NOMO-1 treated with dmso at 0.1 percent for 144 hours (cell line): ENCODE results near the gene TMEM134.
A peak's percentile ranks its signal among the peaks of the same experiment; 100 is the strongest.
"Not testable (repeated sequence)": the region's sequence is repeated elsewhere in the genome, so short reads cannot be mapped to it uniquely, and the experiment has no call there.

Experiments
- DNase-seq: peaks from one replicate; lab custom pipeline; 2025; ENCODE audit not compliant: unreplicated experiment; lab: John Stamatoyannopoulos, UW

Gene TMEM134

GRCh38 chr11:67439321-67440228, 29.5 kb downstream of the TMEM134 start:
- DNase-seq = no peak

GRCh38 chr11:67438158-67438902, 30.7 kb downstream of the TMEM134 start:
- DNase-seq = no peak

- no peak for DNase-seq
Observed at GRCh38 chr11:67437809-67438157, 31.3 kb downstream of the TMEM134 start.

- no peak for DNase-seq
Observed at GRCh38 chr11:67437082-67437808, 31.8 kb downstream of the TMEM134 start, which contains the start of gene PTPRCAP. Gene PTPRCAP, minus strand, starts transcription at chr11:67437682. Its CDS starts 63 bp downstream, at chr11:67437619.

- DNase-seq = no peak
Observed at GRCh38 chr11:67436459-67437081, 32.5 kb downstream of the TMEM134 start.

GRCh38 chr11:67435727-67436458, 33.2 kb downstream of the TMEM134 start:
- no peak for DNase-seq

GRCh38 chr11:67435031-67435726, 33.9 kb downstream of the TMEM134 start:
- DNase-seq = no peak

- DNase-seq = no peak
Observed at GRCh38 chr11:67434395-67434881, 34.6 kb downstream of the TMEM134 start.

- DNase-seq = no peak
Observed at GRCh38 chr11:67433536-67434394, 35.3 kb downstream of the TMEM134 start.

GRCh38 chr11:67432655-67433349, 36.2 kb downstream of the TMEM134 start:
- no peak for DNase-seq

GRCh38 chr11:67431346-67432249, 37.5 kb downstream of the TMEM134 start:
- DNase-seq = no peak

GRCh38 chr11:67429722-67430121, 39.3 kb downstream of the TMEM134 start:
- DNase-seq = no peak

GRCh38 chr11:67429038-67429668, 39.9 kb downstream of the TMEM134 start:
- no peak for DNase-seq

- peak; percentile 96 for DNase-seq
Observed at GRCh38 chr11:67428052-67429001, 40.7 kb downstream of the TMEM134 start, which contains the start of gene RPS6KB2. Gene RPS6KB2, plus strand, starts transcription at chr11:67428494. Its CDS starts 52 bp downstream, at chr11:67428546.

GRCh38 chr11:67427364-67427859, 41.6 kb downstream of the TMEM134 start:
- DNase-seq = not testable (repeated sequence)
